GM13977 (cell line): ENCODE measurements around the gene CRB1.

ENCODE experiments used
- DNase-seq: peaks from one replicate; pipeline ENCODE4 v3.0.0; 2012; ENCODE audit warnings: low spot score
- in situ Hi-C: fragments of 300-500 bp; cut with MboI; formaldehyde crosslinking; loops from one replicate; pipeline ENCODE4 v1.12.0; 2022; ENCODE audit warnings: low sequenced_read_pairs, low pct_unique_long_range_greater_than_20kb, mixed read lengths, inconsistent platforms; ENCODE audit not compliant: unreplicated experiment
- TF ChIP-seq, protein P1 (sequence below): IDR thresholded peaks from 2 replicates; pipeline ENCODE4 v1.5.1; 2012; ENCODE audit warnings: mild to moderate bottlenecking, control low read depth; ENCODE audit not compliant: insufficient read depth; ENCODE audit errors: extremely low read depth, missing control alignments

The CRB1 gene

DNA sequence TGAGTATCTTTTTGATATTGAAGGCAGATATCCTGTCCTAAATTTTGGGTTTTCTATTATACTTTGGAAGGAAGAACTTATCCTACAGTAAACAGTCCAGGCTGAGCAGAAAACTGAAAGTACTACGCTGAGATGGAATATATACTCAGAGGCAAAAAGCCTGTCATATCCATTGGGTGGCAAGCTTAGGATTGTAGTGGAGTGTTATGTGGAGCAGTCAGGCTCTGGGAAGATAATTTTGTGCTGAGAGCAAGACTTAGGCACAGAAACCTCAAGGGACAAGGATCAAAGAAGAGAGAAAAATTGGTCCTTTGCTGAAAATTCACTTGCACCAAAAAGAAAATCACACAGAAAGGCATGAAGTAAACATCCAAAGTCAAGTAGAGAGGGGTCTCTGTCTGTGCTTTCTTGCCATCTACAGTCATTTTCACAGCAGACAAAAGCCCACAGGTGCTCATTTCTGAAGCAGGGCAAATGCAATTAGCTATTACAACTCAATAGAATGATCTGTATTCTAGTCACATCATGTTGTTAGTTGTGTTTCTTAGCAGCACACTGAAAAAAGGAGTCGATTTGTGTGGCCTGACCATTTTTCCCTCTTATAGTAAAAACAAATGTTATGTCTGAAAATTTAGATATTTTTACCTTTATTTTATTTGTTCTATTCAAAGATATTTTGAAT lies 38.5 kb downstream of the CRB1 start:
- TF ChIP-seq, protein P1, sequence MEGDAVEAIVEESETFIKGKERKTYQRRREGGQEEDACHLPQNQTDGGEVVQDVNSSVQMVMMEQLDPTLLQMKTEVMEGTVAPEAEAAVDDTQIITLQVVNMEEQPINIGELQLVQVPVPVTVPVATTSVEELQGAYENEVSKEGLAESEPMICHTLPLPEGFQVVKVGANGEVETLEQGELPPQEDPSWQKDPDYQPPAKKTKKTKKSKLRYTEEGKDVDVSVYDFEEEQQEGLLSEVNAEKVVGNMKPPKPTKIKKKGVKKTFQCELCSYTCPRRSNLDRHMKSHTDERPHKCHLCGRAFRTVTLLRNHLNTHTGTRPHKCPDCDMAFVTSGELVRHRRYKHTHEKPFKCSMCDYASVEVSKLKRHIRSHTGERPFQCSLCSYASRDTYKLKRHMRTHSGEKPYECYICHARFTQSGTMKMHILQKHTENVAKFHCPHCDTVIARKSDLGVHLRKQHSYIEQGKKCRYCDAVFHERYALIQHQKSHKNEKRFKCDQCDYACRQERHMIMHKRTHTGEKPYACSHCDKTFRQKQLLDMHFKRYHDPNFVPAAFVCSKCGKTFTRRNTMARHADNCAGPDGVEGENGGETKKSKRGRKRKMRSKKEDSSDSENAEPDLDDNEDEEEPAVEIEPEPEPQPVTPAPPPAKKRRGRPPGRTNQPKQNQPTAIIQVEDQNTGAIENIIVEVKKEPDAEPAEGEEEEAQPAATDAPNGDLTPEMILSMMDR = no peak
- in situ Hi-C loops = no loop called here
- no peak for DNase-seq

DNA sequence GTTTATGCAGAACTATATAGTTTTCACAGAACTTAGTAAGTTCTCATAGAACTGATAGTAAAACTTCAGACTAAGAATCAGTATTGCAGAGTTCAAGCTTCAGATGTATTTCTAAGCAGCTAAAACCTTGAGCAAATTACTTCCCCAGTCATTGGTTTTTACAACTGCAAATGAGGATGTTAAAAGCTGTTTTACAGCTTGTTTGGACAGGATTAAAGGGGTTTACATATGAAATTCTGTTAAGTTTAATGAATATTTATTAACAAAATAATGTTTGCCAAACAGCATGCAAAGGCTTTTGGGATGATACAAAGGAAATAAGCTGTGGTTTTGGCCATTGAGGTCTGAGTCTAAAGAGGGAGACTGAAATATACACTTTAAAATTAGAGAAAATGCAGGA lies 39.1 kb downstream of the CRB1 start:
- in situ Hi-C loops = no loop called here
- DNase-seq = no peak
- TF ChIP-seq, protein P1 = no peak

DNA sequence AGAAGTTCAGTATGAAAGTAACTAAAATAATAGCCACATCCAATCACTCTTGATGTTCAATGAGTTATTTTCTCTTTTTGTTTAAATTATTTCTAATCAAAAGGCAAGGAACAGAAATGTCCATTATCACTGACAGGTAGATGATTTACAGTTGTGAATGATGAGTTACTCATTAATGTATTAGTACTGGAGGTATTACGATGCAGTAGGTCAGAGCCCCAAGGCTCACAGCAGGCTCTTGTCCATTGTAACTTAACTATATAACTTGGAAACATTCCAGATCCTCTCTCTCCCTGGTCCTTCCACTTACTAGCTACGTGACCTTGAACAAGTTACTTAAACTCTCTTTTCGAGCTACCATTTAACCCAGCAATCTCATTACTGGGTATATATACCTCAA lies 39.5 kb downstream of the CRB1 start:
- TF ChIP-seq, protein P1 = no peak
- in situ Hi-C loops = no loop called here
- DNase-seq = no peak

DNA sequence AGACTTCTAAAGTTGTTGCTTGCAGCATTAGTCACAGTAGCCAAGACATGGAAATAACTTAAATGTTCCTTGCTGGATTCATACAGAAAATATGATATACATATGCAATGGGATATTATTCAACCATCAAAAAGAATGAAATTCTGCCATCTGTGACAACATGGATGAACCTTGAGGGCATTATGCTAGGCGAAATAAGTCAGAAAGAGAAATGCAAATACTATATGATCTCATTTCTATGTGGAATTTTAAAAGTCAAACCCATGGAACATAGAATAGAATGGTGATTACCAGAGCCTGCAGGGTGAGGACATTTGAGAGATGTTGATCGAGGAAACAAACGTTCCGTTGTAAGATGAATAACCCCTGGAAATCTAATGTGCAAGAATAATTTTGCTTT lies 43.0 kb downstream of the CRB1 start:
- TF ChIP-seq, protein P1 = no peak
- no peak for DNase-seq
- in situ Hi-C loops = no loop called here

DNA sequence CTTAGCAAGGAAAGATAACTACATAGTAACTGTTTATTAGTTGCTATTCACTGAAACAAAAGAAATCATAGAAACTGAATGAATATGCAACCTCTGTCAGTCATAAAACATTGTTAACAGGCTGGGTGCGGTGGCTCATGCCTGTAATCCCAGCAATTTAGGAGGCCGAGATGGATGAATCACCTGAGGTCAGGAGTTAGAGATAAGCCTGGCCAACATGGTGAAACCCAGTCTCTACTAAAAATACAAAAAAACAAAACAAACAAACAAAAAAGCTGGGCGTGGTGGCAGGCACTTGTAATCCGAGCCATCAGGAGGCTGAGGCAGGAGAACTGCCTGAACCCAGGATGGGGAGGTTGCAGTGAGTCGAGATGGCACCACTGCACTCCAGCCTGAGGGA lies 44.1 kb downstream of the CRB1 start:
- in situ Hi-C loops = no loop called here
- TF ChIP-seq, protein P1 = no peak
- no peak for DNase-seq

DNA sequence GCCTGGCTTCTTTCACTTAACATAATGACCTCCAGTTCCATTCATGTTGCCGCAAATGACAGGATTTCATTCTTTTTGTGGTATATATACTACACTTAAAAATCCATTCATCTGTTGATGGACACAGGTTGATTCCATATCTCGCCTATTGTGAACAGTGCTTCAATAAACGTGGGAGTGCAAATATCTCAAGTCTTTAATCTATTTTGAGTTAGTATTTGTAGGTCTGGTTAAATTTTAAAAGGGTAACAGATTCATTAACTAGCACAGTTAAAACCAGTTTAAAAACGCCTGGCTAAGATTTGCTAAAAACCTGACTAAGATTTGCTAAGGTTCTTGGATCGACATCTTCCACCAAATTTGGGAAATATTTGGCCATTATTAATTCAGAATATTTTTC lies 45.7 kb downstream of the CRB1 start:
- DNase-seq = no peak
- in situ Hi-C loops = no loop called here
- TF ChIP-seq, protein P1 = no peak
